Umbilical cord (tissue), 2 donors: ENCODE data around the gene PRR7. TPM values are rescaled to one million over a fixed set of nuclear protein-coding genes. Genes with fewer than 3 reads are reported as not detected.
"Not testable (repeated sequence)": the region's sequence is repeated elsewhere in the genome, so short reads cannot be mapped to it uniquely, and the experiment has no call there.

ENCODE experiments used
- DNase-seq: peaks from one replicate; pipeline ENCODE4 v3.0.0-alpha.2; 2015; ENCODE audit warnings: low spot score
- total RNA-seq: library from RNA; depleted of rRNA; stranded (reverse); fragments of >200 nt; gene quantifications from one replicate; pipeline ENCODE4 v1.2.3, GENCODE V29; 2014; ENCODE audit warnings: low replicate concordance; ENCODE audit not compliant: insufficient read depth

Gene PRR7, protein sequence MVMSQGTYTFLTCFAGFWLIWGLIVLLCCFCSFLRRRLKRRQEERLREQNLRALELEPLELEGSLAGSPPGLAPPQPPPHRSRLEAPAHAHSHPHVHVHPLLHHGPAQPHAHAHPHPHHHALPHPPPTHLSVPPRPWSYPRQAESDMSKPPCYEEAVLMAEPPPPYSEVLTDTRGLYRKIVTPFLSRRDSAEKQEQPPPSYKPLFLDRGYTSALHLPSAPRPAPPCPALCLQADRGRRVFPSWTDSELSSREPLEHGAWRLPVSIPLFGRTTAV
- total RNA-seq, result not detected

DNA sequence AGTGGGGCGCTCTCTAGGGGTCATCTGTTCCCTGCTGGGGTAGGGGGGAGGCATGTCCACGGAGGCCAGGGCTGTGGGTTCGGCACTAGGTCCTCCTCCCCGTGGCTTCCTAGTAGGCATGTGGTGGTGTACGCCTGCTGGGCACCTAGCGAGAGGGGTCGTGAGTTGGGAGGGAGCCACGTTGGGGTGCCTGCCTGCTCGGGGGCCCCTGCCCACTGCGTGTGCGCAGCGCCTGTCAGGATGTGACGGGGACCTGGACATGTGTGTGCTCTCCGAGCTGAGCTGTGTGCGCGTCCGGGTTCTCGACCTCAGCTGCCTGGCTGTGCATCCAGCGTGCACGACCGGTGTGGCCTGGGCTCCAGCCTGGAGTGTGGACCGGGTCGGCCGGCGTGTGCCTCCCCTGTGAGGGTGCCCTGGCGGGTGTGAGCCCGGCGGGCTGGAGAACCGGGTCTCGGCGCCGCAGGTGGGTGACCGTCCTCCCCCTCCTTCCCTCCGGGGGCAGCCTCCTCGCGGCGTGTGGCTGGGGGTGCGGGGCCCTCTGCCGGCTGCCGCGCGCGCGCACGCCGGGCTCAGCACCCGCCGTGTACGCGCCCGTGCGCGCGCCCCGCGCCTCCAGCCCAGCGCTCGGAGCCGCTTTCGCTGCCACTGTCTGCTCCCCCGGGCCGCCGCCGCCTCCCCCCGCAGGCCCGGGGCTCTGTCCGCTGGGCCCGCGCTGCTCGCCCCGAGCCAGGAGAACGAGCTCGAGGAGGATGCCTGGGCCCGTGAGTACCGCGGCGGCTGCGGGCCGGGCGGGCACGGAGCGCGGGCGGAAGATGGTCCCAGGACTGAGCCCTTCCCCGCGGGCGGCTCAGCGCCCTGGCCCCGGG is at the start of gene PRR7:
PRR7 (plus strand) TSS at position 615 of the 866 bp plus-strand sequence. CDS start 8,254 bp downstream, outside the sequence.
- peak; percentile 63 for DNase-seq

DNA sequence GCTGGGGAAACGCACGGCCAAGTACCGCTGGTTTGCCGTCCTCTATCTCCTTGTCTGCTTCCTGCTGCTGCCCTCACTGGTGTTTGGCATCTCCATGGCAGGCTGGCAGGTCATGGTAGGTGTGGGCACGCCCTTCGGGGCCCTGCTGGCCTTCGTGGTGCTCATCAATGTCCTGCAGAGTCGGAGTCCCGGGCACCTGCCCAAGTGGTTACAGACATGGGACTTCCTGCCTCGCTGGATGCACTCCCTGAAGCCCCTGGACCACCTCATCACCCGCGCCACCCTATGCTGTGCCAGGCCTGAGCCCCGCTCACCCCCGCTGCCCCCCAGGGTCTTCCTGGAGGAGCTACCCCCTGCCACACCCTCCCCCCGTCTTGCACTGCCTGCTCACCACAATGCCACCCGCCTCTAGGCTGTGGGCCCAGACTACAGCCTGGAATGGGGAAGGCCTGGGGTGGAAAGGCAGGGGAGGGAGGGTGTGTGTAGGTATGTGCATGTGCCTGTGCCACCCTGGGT is 48.7 kb upstream of the PRR7 start:
- DNase-seq, result no peak

DNA sequence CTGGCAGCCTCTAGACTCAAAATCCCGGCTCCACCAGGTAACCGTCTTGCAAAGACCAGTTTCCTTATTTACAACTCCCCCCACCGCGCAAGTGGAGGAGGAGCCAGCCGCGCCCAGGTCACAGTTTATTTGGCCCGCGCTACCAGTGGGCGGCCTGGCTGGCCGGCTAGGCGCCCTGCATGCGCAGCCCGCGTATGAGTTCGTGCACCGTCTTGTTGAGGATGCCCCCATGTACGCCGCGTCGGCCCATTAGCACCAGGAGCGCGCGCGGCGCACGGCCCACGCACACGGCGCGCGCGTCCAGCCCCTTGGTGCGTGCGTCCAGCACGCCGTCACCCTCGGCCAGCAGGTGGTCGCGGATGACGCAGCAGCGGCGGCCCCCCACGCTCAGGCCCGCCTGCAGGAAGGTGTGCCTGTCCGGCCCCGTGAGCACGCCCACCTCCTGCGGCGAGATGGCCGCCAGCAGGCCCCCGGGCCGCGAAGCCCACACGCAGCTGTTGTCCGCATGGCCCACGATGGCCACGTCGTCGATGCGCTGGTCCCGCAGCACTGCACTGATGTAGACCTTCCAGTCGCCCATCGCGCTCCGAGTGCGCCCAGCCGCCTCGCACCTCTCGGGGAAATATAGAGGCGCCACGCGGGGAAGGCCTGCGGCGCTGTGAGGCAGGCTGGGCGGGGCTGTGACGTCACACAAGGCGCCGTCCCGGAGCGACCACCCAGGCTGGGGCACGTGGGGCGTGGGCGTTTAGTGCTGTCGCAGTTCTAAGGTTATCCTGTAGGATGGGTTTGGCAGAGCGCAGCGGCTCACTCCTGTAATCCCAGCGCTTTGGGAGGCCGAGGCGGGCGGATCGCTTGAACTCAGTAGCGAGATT is 46.4 kb upstream of the PRR7 start, which contains the start of gene PFN3:
PFN3 (minus strand) TSS at position 665 of the 872 bp plus-strand sequence; CDS start at position 580, 85 bp downstream.
- no peak for DNase-seq

DNA sequence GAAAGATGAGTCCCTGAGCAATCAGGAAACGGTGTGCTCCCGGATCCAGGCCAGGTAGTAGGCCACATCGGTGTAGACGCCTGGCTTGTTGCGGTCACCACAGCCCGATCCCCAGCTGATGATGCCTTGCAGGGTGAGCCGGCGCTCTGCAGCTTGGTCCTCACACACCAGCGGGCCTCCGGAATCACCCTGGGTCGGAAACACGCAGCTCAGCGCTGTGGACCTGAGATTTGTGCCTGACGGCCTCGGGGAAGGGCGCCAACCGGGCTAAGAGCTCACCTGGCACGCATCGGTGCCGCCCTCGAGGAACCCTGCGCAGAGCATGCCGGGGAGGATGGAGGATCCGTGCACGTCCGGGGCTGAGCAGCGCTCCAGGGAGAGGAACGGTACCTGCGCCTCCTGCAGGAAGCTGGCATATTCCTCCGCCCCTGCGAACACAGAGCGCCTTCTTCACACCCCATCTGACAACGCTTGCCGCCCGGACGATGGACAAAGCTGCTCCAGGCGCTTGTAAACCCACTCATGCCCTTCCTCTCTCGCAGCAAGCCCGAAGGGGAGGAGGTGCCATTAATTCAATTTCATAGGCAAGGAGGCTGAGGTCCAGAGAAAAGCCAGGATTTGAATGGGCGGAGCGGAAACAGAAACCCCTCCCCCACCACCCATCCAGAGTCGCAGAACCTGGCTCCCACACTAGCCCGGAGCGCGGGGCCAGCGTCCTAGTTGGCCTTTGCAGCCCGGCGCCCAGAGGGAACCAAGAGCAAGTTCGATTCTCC is 44.2 kb upstream of the PRR7 start:
- peak; percentile 46 for DNase-seq

DNA sequence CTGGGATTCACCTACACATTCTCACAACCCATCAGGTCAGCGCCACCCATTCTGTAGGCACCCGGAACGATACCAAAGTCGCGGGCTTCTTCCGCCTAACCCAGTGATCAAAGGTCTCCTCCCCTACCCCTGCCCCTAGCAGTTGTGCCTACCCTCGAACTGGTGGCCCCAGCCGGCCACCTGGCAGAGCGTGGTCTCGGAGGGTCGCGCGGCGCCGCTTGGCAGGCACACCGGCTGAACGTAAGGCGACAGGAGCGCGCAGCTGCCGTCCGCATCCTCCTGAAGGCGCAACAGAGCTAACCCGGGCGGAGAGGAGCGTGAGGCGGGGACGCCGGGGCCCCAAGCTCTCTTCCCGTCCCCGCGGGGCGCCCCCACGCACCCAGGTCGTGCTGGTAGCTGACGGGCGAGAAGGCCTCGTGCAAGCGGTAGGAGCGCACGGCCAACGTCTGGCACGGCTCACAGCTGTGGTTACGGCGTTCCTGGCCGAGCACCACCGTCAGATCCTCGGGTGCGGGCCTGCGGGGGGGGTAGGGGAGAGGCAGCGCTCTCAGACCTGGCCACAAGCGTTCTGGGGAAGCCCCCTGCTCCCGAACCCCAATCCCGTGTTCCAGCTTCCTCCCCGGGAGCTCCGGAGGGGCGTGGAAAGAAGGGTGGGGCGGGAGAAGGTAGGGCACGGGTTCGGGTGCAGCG is 43.4 kb upstream of the PRR7 start:
- DNase-seq, result no peak

DNA sequence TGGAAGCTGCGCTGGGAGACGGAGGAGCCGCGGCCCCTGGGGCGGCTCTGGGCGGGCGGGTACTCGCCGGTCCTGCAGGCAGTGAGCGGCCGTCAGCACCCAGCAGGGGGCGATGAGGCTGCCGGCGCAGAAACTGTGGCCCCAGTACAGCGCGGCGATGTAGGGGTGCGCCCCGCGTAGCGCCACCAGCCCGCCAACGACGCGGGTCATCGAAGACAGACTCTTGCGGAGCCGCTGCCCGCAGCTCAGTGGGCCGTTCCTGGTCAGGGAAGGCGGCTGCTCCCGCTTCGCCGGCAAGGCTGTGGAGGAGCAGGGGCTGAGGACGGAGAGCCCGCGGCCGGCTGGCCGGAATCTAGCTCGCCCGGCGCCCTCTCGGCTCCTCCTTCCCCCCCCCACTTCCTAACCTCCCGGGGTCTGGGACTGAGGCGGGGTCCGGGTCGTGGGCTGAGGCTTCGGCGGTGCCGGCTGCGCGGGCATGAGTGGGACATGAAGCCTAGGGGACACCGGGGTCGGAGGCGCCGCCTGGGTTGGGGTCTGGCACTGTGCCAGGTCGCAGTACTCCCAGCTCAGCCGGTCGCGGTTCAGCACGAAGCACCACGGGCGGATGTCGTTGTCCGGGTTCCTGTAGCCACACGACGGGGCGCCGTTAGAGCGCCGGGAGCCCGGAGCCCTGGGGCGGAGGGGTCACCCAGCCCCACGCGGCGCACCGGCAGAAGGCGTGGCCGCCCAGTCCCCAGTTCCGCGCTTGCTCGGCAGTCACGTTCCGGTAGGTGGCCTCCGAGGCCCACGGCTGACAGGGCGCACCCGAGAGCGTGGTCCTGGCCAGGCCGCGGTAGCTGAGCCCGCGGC is 42.6 kb upstream of the PRR7 start:
- peak; percentile 73 for DNase-seq

DNA sequence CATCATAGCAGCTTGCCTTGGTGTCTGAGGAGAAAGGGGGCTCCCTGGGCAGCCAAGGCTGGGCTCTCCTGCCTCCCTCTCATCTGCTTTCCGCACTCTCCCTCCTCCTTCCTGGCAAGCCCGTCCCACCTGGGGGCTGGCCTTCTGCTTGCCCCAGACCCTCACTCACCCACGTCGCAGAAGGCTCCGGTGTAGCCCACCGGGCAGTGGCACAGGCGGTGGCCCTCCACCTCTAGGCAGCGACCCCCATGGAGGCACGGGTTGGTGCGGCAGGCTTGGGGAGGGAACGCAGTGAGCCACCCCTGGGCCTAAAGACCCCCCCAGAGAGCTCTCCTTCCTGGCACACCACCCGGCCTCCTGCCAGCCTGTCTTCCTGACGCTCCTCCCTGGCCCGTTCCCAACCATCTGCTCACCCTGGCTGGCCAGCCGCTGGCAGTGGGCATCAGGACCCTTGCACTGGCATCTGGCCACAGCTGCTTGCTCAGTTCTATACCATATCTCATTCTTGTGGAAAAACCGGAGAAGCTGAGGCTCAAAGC is 41.9 kb upstream of the PRR7 start:
- DNase-seq, result no peak

DNA sequence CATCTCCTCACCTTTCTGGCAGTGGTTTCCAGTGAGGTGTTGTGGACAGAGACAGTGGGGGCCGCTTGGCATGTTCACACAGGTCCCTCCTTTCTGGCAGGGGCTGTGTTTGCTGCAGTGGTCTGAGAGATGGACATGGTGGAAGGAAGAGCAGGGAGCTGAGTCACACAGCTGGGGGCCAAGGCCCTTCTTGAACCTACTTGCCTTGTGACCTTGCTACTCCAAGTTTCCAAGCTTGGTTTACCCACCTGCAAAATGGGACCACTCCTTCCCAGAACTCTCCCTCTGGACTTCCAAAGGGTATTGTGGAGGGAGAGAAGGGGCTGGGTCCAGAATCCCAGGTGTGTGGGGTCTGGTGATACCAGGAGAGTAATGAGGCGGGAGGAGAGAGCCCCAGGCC is 41.3 kb upstream of the PRR7 start:
- no peak for DNase-seq

DNA sequence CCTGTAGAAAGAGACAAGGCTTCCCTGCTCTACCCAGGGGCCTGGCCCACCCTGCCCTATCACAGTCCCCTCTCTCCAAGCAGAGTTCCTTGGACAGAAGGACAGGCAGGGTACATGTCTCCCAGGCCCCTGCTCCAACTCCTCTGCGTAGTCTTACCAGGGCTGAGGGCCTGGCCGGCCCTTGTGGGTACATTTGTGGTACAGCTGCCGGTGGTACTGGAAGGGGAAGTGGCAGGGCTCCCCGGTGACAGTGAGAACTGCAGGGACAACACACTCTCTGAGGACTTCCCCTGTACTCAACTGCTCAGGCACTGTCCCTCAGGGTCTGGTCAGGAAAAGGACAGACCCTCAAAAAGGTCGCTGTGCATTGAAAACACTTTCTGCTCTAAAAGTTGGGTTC is 40.8 kb upstream of the PRR7 start:
- DNase-seq, result no peak

DNA sequence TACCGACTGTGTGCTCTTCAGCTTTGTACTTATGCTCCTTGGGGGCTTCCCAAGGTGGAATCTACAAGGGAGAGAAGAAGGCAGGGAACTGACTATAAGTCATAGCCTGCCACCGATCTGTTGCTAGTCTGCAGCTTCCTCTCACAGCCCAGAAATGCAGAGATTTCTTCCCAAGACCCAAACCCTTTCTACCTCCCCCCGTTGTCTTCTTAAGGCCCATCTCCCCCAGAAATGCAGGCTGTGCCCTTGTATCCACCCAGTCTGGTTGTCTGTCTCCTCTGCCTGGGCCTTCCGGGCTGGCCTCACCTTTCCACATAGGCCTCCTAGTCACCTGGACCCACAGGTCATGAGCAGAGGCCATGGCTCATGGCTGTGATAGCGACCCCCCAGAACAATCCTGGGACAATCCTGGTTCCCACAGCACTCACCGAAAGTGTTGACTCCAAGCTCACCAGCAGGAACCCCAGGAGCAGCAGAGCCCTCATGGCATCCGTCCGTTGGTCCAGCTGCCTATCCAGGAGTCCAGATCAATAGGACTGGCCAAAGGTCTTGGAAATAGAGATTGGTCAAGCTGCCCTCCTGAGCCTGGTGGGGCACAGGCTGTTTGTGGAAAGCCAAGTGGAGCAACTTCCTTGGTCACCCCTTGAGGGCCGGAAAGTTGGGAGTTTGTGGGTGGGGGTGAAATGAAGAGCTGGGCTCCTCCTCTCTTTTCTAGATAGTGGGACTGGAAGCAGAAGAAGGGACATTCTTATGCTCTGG is 37.4 kb upstream of the PRR7 start, which contains the start of gene F12:
F12 (minus strand) TSS at position 522 of the 759 bp plus-strand sequence; CDS start at position 485, 37 bp downstream.
- no peak for DNase-seq

DNA sequence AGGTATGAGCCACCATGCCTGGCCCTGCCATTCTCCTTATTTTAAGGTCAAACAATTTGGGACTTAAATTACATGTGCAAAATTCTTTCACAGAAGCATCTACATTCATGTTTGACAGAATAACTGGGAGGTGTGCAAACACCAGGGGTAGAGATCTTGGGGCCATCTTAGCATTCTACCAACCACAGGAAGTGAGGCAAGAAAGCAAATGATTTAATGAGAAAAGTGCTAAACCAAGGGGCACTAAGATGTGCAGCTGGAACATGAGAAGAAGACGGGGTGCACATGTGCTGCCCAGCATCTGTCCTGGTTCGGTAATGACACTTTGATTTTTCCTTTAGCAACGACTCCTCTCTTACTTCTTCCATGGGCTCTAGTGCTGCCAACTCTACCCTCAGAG is 36.0 kb upstream of the PRR7 start:
- no peak for DNase-seq

DNA sequence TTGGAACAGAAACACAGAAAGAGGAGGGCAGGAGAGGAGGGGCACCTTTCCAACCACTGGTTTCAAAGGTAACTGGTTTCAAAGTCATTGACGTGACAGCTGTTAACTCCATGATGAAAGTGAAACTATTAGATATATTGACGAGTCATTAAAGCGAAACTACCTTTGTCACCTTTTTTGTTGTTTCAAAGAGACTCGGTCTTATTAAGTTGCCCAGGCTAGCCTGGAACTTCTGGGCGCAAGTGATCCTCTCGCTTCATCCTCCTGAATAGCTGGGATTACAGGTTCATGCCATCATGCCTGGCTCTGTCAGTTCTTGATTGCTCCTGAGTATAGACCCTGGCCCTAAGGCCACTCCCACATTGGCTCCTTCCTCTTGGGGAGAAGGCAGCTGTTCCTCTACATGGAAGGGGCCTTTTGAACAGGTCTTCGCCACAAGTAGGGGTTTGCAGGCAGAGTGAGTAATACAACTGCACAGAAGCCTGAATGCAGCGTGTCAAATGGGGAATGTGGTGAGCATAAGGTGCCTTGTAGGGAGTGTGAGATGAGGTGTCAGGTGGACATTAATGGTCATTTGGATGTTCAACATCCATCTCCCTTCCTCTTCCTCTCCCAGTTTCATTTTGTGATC is 33.9 kb upstream of the PRR7 start:
- DNase-seq, result no peak

DNA sequence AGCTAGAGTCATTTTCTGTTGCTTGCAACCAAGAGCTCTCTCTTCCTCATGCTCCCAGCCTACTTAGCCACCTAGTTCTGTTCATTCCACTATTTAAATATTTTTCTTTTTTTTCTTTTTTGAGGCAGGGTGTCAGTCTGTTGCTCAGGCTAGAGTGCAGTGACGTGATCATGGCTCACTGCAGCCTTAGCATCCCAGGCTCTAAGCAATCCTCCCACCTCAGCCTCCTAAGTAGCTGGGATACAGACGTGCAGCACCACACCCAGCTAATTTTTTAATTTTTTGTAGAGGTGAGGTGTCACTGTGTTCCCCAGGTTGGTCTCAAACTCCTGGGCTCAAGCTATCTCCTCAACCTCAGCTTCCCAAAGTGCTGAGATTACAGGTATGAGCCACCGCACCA is 32.1 kb upstream of the PRR7 start:
- DNase-seq, result no peak

DNA sequence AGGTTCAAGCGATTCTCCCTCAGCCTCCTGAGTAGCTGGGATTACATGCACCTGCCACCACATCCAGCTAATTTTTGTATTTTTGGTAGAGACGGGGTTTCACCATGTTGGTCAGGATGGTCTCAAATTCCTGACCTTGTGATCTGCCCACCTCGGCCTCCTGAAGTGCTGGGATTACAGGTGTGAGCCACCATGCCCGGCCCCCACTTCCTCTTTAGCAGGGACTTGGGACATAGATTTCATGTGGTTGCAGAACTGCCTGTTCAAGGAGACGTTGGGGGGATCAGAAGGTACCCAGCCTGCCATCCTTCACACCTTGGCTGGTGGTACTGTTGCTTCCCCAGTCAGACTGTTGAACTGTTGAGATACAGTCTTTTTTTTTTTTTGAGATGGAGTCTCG is 29.5 kb upstream of the PRR7 start:
- not testable (repeated sequence) for DNase-seq

DNA sequence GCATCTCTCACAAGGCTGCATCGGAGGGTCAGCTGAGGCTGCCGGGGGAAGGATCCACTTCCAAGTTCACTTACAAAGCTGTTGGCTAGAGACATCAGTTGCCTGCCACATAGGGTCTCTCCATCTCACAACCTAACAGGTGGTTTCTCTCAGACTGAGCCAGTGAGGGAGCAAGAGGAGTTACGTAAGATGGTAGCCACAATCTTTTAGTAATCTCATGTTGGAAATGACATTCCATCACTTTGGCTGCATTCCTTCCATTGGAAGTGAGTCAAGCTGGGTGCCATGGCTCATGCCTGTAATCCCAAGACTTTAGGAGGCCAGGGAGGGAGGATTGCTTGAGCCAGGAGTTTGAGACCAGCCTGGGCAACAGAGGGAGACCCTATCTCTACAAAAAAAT is 27.6 kb upstream of the PRR7 start:
- no peak for DNase-seq

DNA sequence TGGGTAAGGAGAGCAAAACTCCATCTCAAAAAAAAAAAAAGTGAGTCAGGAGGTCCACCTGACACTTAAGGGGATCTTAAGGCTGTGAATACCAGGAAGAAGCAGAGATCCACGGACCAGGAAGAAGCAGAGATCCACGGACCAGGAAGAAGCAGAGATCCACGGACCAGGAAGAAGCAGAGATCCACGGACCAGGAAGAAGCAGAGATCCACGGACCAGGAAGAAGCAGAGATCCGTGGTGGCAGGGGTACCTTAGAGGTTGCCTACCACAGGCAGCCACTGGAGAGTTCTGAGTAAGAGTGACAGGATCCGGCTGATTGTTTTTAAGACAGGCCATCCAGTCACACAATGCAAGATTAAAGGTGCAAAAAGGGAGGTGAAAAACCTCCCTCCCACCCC is 26.1 kb upstream of the PRR7 start:
- not testable (repeated sequence) for DNase-seq

DNA sequence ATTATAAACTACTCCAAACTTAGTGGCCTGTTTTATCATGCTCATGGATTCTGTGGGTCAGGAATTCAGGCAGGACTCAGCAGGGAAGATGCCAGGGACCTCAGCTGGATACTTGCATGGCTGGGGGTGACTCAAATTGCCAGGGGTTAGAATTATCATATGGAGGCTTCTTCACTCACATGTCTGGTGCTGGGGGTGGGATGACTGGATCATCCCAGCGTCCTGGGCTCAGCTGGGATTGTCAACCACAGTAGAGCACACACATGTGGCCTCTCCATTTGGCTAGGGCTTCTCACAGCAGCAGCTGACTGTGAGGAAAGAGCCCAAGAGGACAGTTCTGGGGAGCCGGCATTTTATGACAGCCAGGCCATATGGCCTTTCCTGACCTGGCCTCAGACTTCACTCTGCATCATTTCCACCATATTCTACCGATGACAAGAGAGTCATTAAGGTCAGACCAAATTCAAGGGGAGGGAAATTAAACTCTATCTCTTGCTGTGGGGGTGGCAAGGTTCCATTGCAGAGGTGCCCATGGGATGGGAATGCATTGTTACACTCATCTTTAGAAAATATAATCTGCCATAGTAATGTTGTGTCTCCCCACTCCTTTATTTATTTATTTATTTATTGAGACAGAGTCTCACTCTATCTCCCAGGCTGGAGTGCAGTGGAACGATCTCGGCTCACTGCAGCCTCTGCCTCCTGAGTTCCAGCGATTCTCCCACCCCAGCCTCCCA is 25.4 kb upstream of the PRR7 start:
- no peak for DNase-seq
